ENCODE results near the gene STPG4. TPM values are rescaled to one million over a fixed set of nuclear protein-coding genes. Genes with fewer than 3 reads are reported as not detected.

STPG4 gene
- total RNA-seq, 3 donors from 2014 or later (not counting 1 experiment from before 2014, with no cell fraction given) = 0.21 to 0.65 TPM; not detected in 1

GRCh38 chr2:47043142-47043890, 111.8 kb downstream of the STPG4 start:
- peaks cover 5 to 17% of the 10 kb centered on the region in 2 donors for H3K4me1 Mint-ChIP-seq
- no peak overlapping the region for H3K4me3 ChIP-seq (ENCODE audit: low read length)
- H3K36me3 ChIP-seq (ENCODE audit: control insufficient read depth, insufficient read depth, low read length) = peaks cover 40% of the 10 kb centered on the region
- intact Hi-C loops (cut with micrococcal nuclease) = no loop called here
- no peaks in the 10 kb centered on the region for H3K9me3 Mint-ChIP-seq
- TF ChIP-seq CTCF (IDR thresholded peaks at IDR 0.05) = no peak
- H3K27ac ChIP-seq (ENCODE audit: low read length) = no peak overlapping the region
- H3K27ac Mint-ChIP-seq = no peak overlapping the region
- no peaks in the 10 kb centered on the region for H3K27me3 ChIP-seq (ENCODE audit: control insufficient read depth, insufficient read depth, low read length)
- DNase-seq (no peak), ATAC-seq (no peak)
- 91% methylated on average over 8 of the region's 8 CpGs for WGBS (ENCODE audit: insufficient coverage)
- H3K36me3 Mint-ChIP-seq = no peaks in the 10 kb centered on the region
- H3K4me1 ChIP-seq (ENCODE audit: control insufficient read depth, insufficient read depth, low read length) = peaks cover 15% of the 10 kb centered on the region
- no peaks in the 10 kb centered on the region for H3K9me3 ChIP-seq (ENCODE audit: control insufficient read depth, insufficient read depth, low read length)
- H3K4me3 Mint-ChIP-seq = no peak overlapping the region
- no peaks in the 10 kb centered on the region for H3K27me3 Mint-ChIP-seq (ENCODE audit: low read depth in 2 of 2)

GRCh38 chr2:47041891-47042684, 113.0 kb downstream of the STPG4 start:
- no peak for TF ChIP-seq CTCF (IDR thresholded peaks at IDR 0.05)
- Mint-ChIP-seq H3K4me3 (no peak overlapping the region), H3K27ac (peak overlapping the region in 1 of 2 donors; percentile 5), H3K27me3 (ENCODE audit: low read depth in 2 of 2) (no peaks in the 10 kb centered on the region), H3K36me3 (no peaks in the 10 kb centered on the region), H3K9me3 (no peaks in the 10 kb centered on the region), H3K4me1 (peaks cover 5 to 17% of the 10 kb centered on the region in 2 donors)
- WGBS (ENCODE audit: insufficient coverage) = 99% methylated on average over 9 of the region's 11 CpGs
- H3K4me1 ChIP-seq (ENCODE audit: control insufficient read depth, insufficient read depth, low read length) = peaks cover 15% of the 10 kb centered on the region
- H3K27ac ChIP-seq (ENCODE audit: low read length) = no peak overlapping the region
- intact Hi-C loops (cut with micrococcal nuclease) = no loop called here
- ATAC-seq (no peak), DNase-seq (no peak)
- no peaks in the 10 kb centered on the region for H3K9me3 ChIP-seq (ENCODE audit: control insufficient read depth, insufficient read depth, low read length)
- H3K27me3 ChIP-seq (ENCODE audit: control insufficient read depth, insufficient read depth, low read length) = no peaks in the 10 kb centered on the region
- peaks cover 34% of the 10 kb centered on the region for H3K36me3 ChIP-seq (ENCODE audit: control insufficient read depth, insufficient read depth, low read length)
- no peak overlapping the region for H3K4me3 ChIP-seq (ENCODE audit: low read length)

- no peak for TF ChIP-seq CTCF (IDR thresholded peaks at IDR 0.05)
- Mint-ChIP-seq H3K27me3 (ENCODE audit: low read depth in 2 of 2) (no peaks in the 10 kb centered on the region), H3K4me3 (no peak overlapping the region), H3K4me1 (peaks cover 5 to 17% of the 10 kb centered on the region in 2 donors), H3K36me3 (no peaks in the 10 kb centered on the region), H3K9me3 (no peaks in the 10 kb centered on the region), H3K27ac (no peak overlapping the region)
- H3K9me3 ChIP-seq (ENCODE audit: control insufficient read depth, insufficient read depth, low read length) = no peaks in the 10 kb centered on the region
- DNase-seq = no peak
- H3K27ac ChIP-seq (ENCODE audit: low read length) = no peak overlapping the region
- H3K27me3 ChIP-seq (ENCODE audit: control insufficient read depth, insufficient read depth, low read length) = no peaks in the 10 kb centered on the region
- H3K4me1 ChIP-seq (ENCODE audit: control insufficient read depth, insufficient read depth, low read length) = peaks cover 15% of the 10 kb centered on the region
- intact Hi-C loops (cut with micrococcal nuclease) = no loop called here
- 93% methylated on average over 8 of the region's 8 CpGs for WGBS (ENCODE audit: insufficient coverage)
- peaks cover 31% of the 10 kb centered on the region for H3K36me3 ChIP-seq (ENCODE audit: control insufficient read depth, insufficient read depth, low read length)
- H3K4me3 ChIP-seq (ENCODE audit: low read length) = no peak overlapping the region
- no peak for ATAC-seq
Observed at GRCh38 chr2:47041063-47041462, 114.0 kb downstream of the STPG4 start.
